ENCODE results near the gene TJP3.

Gene TJP3

GRCh38 chr19:3771000-3771905 lies 63.1 kb downstream of the TJP3 start:
- Mint-ChIP-seq H3K4me1 (peaks cover 8% of the 10 kb centered on the region), H3K4me3 (no peak overlapping the region), H3K27me3 (no peaks in the 10 kb centered on the region), H3K27ac (no peak overlapping the region), H3K9me3 (no peaks in the 10 kb centered on the region)
- no peak for ATAC-seq
- DNase-seq = no peak

- Mint-ChIP-seq H3K27ac (peak within 1 kb of the TSS; percentile 44 to 64), H3K9me3 (no peaks in the 10 kb centered on the region), H3K4me3 (no peak within 1 kb of the TSS), H3K4me1 (peaks cover under 1% of the 10 kb centered on the region), H3K27me3 (no peaks in the 10 kb centered on the region)
- ATAC-seq (no peak), DNase-seq (no peak)
These were observed 63.8 kb downstream of the TJP3 start, which contains the start of gene RAX2 for GRCh38 chr19:3771906-3772455. RAX2 (minus strand) TSS chr19:3772228; CDS start chr19:3771742, 486 bp downstream.

- no peaks in the 10 kb centered on the region for H3K27me3 Mint-ChIP-seq
- no peak overlapping the region for H3K4me3 Mint-ChIP-seq
These were observed 65.8 kb downstream of the TJP3 start for GRCh38 chr19:3773814-3774515.

GRCh38 chr19:3774621-3775373 lies 66.6 kb downstream of the TJP3 start:
- no peak for ATAC-seq
- no peak for DNase-seq
- H3K4me1 Mint-ChIP-seq = no peaks in the 10 kb centered on the region
- H3K9me3 Mint-ChIP-seq = no peaks in the 10 kb centered on the region
- no peaks in the 10 kb centered on the region for H3K27me3 Mint-ChIP-seq
- H3K27ac Mint-ChIP-seq = no peak overlapping the region
- no peak overlapping the region for H3K4me3 Mint-ChIP-seq

More at GRCh38 chr19:3773814-3774515, 65.8 kb downstream of the TJP3 start:
- H3K4me1 Mint-ChIP-seq = no peaks in the 10 kb centered on the region
- no peaks in the 10 kb centered on the region for H3K9me3 Mint-ChIP-seq
- no peak for ATAC-seq
- H3K27ac Mint-ChIP-seq = no peak overlapping the region
- no peak for DNase-seq

- Mint-ChIP-seq H3K4me3 (no peak overlapping the region), H3K27ac (no peak overlapping the region), H3K9me3 (no peaks in the 10 kb centered on the region), H3K4me1 (no peaks in the 10 kb centered on the region), H3K27me3 (no peaks in the 10 kb centered on the region)
- DNase-seq (no peak), ATAC-seq (no peak)
These were observed 67.2 kb downstream of the TJP3 start for GRCh38 chr19:3775374-3775711.

- no peak for ATAC-seq
- no peaks in the 10 kb centered on the region for H3K27me3 Mint-ChIP-seq
- no peak overlapping the region for H3K27ac Mint-ChIP-seq
- H3K4me3 Mint-ChIP-seq = no peak overlapping the region
- no peaks in the 10 kb centered on the region for H3K9me3 Mint-ChIP-seq
- no peaks in the 10 kb centered on the region for H3K4me1 Mint-ChIP-seq
- DNase-seq = no peak
These were observed 67.6 kb downstream of the TJP3 start for GRCh38 chr19:3775831-3776230.

GRCh38 chr19:3776479-3777040 lies 68.4 kb downstream of the TJP3 start:
- Mint-ChIP-seq H3K9me3 (peaks cover 3 to 5% of the 10 kb centered on the region in 2 donors), H3K4me3 (no peak overlapping the region), H3K27ac (no peak overlapping the region), H3K27me3 (no peaks in the 10 kb centered on the region), H3K4me1 (no peaks in the 10 kb centered on the region)
- DNase-seq (no peak), ATAC-seq (no peak)

- peaks cover 12 to 17% of the 10 kb centered on the region in 2 donors for H3K9me3 Mint-ChIP-seq
- ATAC-seq = no peak
- H3K27ac Mint-ChIP-seq = no peak overlapping the region
- H3K27me3 Mint-ChIP-seq = no peaks in the 10 kb centered on the region
- DNase-seq = no peak
- H3K4me1 Mint-ChIP-seq = no peaks in the 10 kb centered on the region
- H3K4me3 Mint-ChIP-seq = no peak overlapping the region
These were observed 70.1 kb downstream of the TJP3 start for GRCh38 chr19:3778104-3778867.

- Mint-ChIP-seq H3K27ac (no peak overlapping the region), H3K9me3 (peaks cover 12 to 17% of the 10 kb centered on the region in 2 donors), H3K4me1 (peaks cover under 1% of the 10 kb centered on the region), H3K27me3 (no peaks in the 10 kb centered on the region), H3K4me3 (no peak overlapping the region)
- DNase-seq (no peak), ATAC-seq (no peak)
These were observed 70.9 kb downstream of the TJP3 start for GRCh38 chr19:3778899-3779723.

- H3K27me3 Mint-ChIP-seq = no peaks in the 10 kb centered on the region
- ATAC-seq (no peak), DNase-seq (no peak)
- peaks cover 14% of the 10 kb centered on the region for H3K4me1 Mint-ChIP-seq
- peaks cover 12 to 17% of the 10 kb centered on the region in 2 donors for H3K9me3 Mint-ChIP-seq
- H3K4me3 Mint-ChIP-seq = no peak overlapping the region
- H3K27ac Mint-ChIP-seq = no peak overlapping the region
These were observed 72.7 kb downstream of the TJP3 start for GRCh38 chr19:3780786-3781304.

GRCh38 chr19:3781603-3782002 lies 73.4 kb downstream of the TJP3 start:
- Mint-ChIP-seq H3K9me3 (peaks cover 12 to 17% of the 10 kb centered on the region in 2 donors), H3K27me3 (no peaks in the 10 kb centered on the region), H3K27ac (no peak overlapping the region), H3K4me3 (no peak overlapping the region), H3K4me1 (peaks cover 14% of the 10 kb centered on the region)
- DNase-seq = no peak
- no peak for ATAC-seq

- no peak overlapping the region for H3K27ac Mint-ChIP-seq
These were observed 74.1 kb downstream of the TJP3 start for GRCh38 chr19:3782330-3782729.

GRCh38 chr19:3782903-3783302 lies 74.7 kb downstream of the TJP3 start:
- Mint-ChIP-seq H3K4me3 (no peak overlapping the region), H3K27ac (peak overlapping the region in 1 of 2 donors; percentile 63), H3K27me3 (no peaks in the 10 kb centered on the region), H3K4me1 (peaks cover 14% of the 10 kb centered on the region), H3K9me3 (peaks cover 12 to 17% of the 10 kb centered on the region in 2 donors)
- ATAC-seq (no peak), DNase-seq (no peak)

More at GRCh38 chr19:3782330-3782729, 74.1 kb downstream of the TJP3 start:
- no peak overlapping the region for H3K4me3 Mint-ChIP-seq
- peaks cover 14% of the 10 kb centered on the region for H3K4me1 Mint-ChIP-seq
- H3K27me3 Mint-ChIP-seq = no peaks in the 10 kb centered on the region
- H3K9me3 Mint-ChIP-seq = peaks cover 12 to 17% of the 10 kb centered on the region in 2 donors
- DNase-seq = no peak
- ATAC-seq = no peak
